K562 (cell line): ENCODE results near the gene GFM2. TPM values are rescaled to one million over a fixed set of nuclear protein-coding genes. Genes with fewer than 3 reads are reported as not detected.

Experiments
- CHCHD3 ChIP-seq: fragments of 250-450 bp; sonication (Bioruptor Pico); IDR thresholded peaks from 2 replicates; pipeline ENCODE4 v2.1.2; 2022; ENCODE audit warnings: mild to moderate bottlenecking
- E2F3 ChIP-seq: fragments of 250-450 bp; sonication (Bioruptor Pico); IDR thresholded peaks from 2 replicates; pipeline ENCODE4 v1.4.0; 2020; ENCODE audit warnings: mild to moderate bottlenecking
- ETS1 ChIP-seq: conservative IDR thresholded peaks from 2 replicates; pipeline ENCODE4 v1.6.1; 2011; ENCODE audit warnings: low read depth, mild to moderate bottlenecking, low read length; ENCODE audit not compliant: control insufficient read depth
- FOXA1 ChIP-seq: fragments of 450-650 bp; IDR thresholded peaks from 2 replicates; pipeline ENCODE4 v1.6.1; 2016; ENCODE audit warnings: mild to moderate bottlenecking, borderline replicate concordance
- HES1 ChIP-seq: fragments of 450-650 bp; IDR thresholded peaks from 2 replicates; pipeline ENCODE4 v1.6.1; 2016; ENCODE audit warnings: low read depth, mild to moderate bottlenecking, moderate library complexity
- LCOR ChIP-seq: sonication (generic); formaldehyde crosslinking; IDR thresholded peaks from 2 replicates; pipeline ENCODE4 v1.8.0; 2022; ENCODE audit warnings: mild to moderate bottlenecking, missing genetic modification reagents
- MXI1 ChIP-seq: IDR thresholded peaks from 2 replicates; pipeline ENCODE4 v1.6.1; 2011; ENCODE audit warnings: low read depth, mild to moderate bottlenecking, improper control_type of control experiment, low read length
- POLR2AphosphoS2 ChIP-seq: IDR thresholded peaks from 2 replicates; pipeline ENCODE4 v1.6.1; 2012; ENCODE audit warnings: low read length, improper control_type of control experiment
- RREB1 ChIP-seq: fragments of 250-450 bp; sonication (Bioruptor Pico); IDR thresholded peaks from 2 replicates; pipeline ENCODE4 v1.4.0; 2020
- TCF7L2 ChIP-seq: fragments of 150-350 bp; IDR thresholded peaks from 2 replicates; pipeline ENCODE4 v1.6.1; 2016; ENCODE audit warnings: low read depth, mild to moderate bottlenecking, low read length, moderate library complexity
- THAP7 ChIP-seq: fragments of 250-450 bp; sonication (Bioruptor Pico); IDR thresholded peaks from 2 replicates; pipeline ENCODE4 v1.5.0; 2021
- TRIM25 ChIP-seq: fragments of 450-650 bp; IDR thresholded peaks from 2 replicates; pipeline ENCODE4 v1.7.0; 2016; ENCODE audit warnings: borderline replicate concordance
- TSC22D4 ChIP-seq: fragments of 450-650 bp; IDR thresholded peaks from 2 replicates; pipeline ENCODE4 v1.6.1; 2016; ENCODE audit warnings: missing genetic modification characterization, missing biosample characterization, control low read depth
- XRCC3 ChIP-seq: fragments of 450-650 bp; IDR thresholded peaks from 2 replicates; pipeline ENCODE4 v1.6.1; 2017; ENCODE audit warnings: mild to moderate bottlenecking, moderate library complexity
- ZNF551 ChIP-seq: fragments of 250-450 bp; sonication (Bioruptor Pico); IDR thresholded peaks from 2 replicates; pipeline ENCODE4 v1.5.0; 2021; ENCODE audit warnings: mild to moderate bottlenecking, moderate library complexity
- ZNF668 ChIP-seq: fragments of 250-450 bp; sonication (Bioruptor Pico); IDR thresholded peaks from 2 replicates; pipeline ENCODE4 v1.8.0; 2022; ENCODE audit warnings: mild to moderate bottlenecking, inconsistent platforms
- polyA plus RNA-seq, 8 experiments: library from polyadenylated mRNA; depleted of rRNA in 4 of 8; stranded (reverse) in 5 of 8; unstranded in 3 of 8; fragments of >200 nt; fragmentation: Nextera tagmentation in 2 of 8; fragmentation: Illumina TruSeq in 1 of 8; extraction: Ambion mirVana in 2 of 8; extraction: Trizol in 1 of 8; gene quantifications; 2 replicates each; pipeline versions ENCODE4 v1.2.1 to v1.2.3, GENCODE V29; 2011 to 2014; ENCODE audit warnings: inconsistent platforms in 1 of 8, missing spikeins in 1 of 8
- total RNA-seq, 7 experiments: library from RNA; depleted of rRNA in 6 of 7; stranded (reverse); fragments of >200 nt in 6 of 7; fragmentation: Illumina TruSeq in 2 of 7; extraction: Trizol in 2 of 7; gene quantifications; 2 replicates each; pipeline versions ENCODE4 v1.2.1 to v1.2.3, GENCODE V29; 2011 to 2021; ENCODE audit warnings: low replicate concordance in 1 of 7

The GFM2 gene
- total and polyA plus RNA-seq, 9 of the 15 experiments (the other 6 are each of a cell fraction or from before 2014, with no cell fraction given), result 32.8 to 78.2 (median 52.5) TPM

- TF ChIP-seq CHCHD3 (CRISPR knock-in tag), result no peak
- TF ChIP-seq LCOR (CRISPR knock-in tag), result no peak
- TF ChIP-seq FOXA1, result no peak
- TF ChIP-seq XRCC3, result no peak
- no peak for TF ChIP-seq RREB1
- TF ChIP-seq E2F3, result peak; percentile 71; the same call in 1 of the 2 replicates
- 0 out of 2 replicates have a peak, but pooled peaks have one; percentile 20 for TF ChIP-seq ETS1
- no peak for TF ChIP-seq TCF7L2
- no peak for TF ChIP-seq THAP7 (CRISPR knock-in tag)
- TF ChIP-seq POLR2AphosphoS2, result no peak
- TF ChIP-seq ZNF551 (CRISPR knock-in tag), result no peak
- TF ChIP-seq TRIM25, result no peak
- no peak for TF ChIP-seq TSC22D4 (tag)
- no peak for TF ChIP-seq MXI1
- TF ChIP-seq ZNF668 (CRISPR knock-in tag), result no peak
- TF ChIP-seq HES1, result no peak
These were observed 81.7 kb downstream of the GFM2 start, which contains the start of gene HEXB (continued) for GRCh38 chr5:74684900-74685851.
